DMS 273 treated with DMSO at 0.1 percent for 48 hours (cell line): ENCODE results near the gene ABCF3.
A peak's percentile ranks its signal among the peaks of the same experiment; 100 is the strongest.

Source experiments
- DNase-seq: peaks from one replicate; lab custom pipeline; 2025; lab: John Stamatoyannopoulos, UW

Gene ABCF3

DNA sequence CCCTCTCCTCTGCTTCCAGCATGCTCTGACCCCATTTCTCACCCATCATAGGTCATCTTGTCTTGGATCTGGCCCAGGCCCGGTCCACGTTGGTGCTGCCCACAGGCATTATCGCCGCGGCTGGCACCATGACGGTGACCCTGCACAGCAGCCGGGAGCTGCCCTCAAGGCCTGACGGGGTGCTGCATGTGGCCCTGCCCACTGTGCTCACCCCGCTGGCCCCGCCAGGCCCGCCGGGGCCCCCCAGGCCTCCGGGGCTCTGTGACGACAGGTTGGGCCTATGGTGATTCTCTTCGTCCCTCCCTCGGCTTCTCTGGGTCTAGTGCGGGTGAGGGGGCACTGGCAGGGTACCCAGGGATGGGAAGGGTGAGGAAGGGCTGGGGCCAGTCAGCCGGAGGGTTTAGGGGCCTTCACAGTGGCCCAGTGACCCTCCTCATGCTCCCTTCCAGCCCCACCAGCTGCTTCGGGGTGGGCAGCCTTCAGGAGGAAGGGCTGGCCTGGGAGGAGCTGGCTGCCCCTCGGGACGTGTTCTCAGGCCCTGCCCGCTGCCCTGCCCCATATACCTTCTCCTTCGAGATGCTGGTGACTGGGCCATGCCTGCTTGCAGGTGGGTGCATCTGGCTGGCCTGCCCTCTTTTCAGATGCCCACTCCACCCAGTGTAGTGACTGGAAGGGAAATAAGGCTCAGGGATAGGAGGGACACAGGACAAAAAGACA is 47.3 kb downstream of the ABCF3 start:
- DNase-seq, result no peak

DNA sequence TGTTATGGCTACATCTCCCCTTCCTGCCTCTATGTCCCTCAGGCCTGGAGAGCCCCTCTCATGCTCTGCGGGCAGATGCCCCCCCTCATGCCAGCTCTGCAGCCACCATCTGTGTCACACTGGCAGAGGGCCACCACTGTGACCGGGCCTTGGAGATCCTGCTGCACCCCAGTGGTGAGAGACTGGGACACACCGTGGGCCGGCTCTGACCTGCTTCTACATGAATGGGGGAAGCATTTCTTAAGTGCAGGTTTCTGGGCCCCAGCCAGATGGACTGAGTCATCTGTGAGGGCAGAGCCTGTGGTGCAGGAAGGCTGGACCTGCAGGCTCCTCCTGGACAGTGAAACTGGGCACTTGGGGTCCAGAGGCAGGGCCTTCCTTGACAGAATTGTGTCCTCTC is 48.2 kb downstream of the ABCF3 start:
- DNase-seq, result peak; percentile 51

DNA sequence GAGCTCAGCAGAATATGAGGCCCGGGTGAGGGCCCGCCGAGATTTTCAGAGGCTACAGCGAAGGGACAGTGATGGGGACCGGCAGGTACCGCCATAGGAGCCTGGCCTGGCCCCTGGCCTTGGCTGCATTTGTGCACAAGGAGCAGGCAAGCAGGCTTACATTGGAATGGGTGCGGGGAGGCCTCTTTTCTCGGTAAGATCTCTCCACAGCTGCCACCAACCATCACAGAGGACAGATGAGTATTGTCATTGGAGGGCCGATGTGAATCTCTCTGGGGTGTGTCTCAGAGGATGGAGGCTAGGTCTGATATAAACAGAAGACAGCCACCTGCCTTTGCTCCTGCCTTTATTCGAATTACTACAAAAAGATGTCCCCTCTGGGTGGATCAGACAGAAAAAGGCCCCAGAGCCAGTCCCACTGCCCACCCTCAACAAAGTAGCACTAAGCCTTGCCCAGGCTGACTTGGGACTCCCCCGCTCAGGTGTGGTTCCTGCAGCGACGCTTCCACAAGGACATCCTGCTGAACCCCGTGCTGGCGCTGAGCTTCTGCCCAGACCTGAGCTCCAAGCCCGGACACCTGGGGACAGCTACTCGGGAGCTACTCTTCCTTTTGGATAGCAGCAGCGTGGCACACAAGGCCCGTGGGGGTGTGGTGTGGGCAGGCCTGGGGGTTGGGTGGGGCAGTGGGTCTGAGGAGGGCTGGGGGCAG is 48.8 kb downstream of the ABCF3 start:
- DNase-seq, result no peak

DNA sequence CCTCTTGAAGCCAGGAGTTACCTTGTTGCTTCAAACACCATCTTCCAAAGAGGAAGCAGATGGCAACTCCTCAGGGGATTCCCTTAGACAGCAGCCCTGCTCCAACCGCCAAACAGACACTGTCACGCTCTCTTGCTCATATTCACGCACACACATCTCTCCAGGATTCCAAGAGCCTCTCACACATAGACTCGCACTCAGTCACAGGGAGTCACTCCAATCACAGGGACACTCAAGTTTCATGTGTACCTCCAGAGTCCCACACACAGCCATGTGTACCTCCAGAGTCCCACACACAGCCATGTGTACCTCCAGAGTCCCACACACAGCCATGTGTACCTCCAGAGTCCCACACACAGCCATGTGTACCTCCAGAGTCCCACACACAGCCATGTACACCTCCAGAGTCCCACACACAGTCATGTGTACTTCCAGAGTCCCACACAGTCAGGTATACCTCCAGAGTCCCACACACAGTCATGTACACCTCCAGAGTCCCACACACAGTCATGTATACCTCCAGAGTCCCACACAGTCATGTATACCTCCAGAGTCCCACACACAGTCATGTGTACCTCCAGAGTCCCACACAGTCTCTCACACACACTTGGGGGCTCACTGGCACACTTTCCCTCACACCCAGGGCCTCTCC is 49.5 kb downstream of the ABCF3 start:
- DNase-seq, result peak; percentile 45

DNA sequence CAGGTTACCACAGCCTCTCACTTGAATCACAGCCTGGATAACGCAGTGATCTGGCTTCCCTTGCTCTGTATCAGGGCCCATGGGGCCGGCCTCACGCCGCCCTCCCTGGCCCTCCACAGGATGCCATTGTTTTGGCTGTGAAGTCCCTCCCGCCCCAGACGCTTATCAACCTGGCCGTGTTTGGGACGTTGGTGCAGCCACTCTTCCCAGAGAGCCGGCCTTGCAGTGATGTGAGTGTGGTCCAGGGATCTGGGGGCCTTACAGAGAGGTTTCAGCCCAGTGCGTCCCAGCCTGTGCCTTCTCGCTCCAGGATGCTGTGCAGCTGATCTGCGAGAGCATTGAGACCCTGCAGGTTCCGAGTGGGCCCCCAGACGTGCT is 50.0 kb downstream of the ABCF3 start:
- no peak for DNase-seq

DNA sequence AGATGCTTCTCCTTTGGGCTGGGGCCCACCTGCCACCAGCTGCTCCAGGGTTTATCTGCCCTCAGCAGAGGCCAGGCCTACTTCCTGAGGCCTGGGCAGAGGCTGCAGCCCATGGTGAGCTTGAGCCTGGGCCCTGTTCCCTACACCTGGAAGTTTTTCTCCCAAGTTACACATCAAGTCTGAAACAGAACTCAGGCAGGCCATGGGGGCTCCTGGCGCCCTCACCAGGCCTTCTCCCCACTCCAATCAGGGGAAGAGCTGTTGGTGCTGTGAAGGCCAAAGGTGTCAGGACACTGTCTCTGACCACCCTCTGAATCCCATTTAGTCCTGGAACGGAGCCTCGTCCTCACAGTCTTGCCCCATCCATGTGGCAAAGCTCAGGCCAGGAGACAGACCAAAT is 50.6 kb downstream of the ABCF3 start:
- no peak for DNase-seq

DNA sequence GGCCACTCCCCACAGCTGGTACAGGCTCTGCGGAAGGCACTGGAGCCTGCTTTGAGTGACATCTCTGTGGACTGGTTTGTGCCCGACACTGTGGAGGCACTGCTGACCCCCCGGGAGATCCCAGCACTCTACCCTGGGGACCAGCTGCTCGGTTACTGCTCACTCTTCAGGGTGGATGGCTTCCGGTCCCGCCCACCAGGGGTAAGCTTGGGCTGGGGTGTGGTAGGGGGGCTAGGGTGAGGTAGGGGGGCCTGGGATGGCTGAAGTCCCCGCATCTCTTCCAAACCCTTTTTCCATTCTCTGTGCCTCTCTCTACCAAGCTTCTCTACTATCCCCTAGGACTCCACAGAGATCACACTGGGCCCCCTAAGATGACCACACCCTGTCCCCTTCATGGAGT is 51.2 kb downstream of the ABCF3 start:
- no peak for DNase-seq

DNA sequence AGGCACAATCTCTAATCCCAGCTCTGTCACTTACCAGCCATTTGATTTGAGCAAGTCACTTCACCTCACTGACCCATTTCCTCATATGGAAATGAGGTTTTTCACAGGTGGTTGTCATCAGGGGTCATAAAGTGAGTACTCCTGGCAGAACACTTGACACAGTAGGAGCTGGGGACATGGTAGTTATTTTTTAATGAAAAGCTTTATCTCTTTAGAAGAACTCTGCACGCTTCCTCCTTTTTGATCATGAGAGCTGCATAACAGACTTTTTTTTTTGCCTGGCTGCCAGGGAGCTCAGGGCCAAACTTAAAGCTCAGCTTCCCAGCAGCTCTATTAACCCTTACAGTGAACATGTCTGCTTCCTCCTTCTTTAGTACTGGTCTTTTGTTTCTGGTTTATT is 51.8 kb downstream of the ABCF3 start:
- DNase-seq, result no peak

DNA sequence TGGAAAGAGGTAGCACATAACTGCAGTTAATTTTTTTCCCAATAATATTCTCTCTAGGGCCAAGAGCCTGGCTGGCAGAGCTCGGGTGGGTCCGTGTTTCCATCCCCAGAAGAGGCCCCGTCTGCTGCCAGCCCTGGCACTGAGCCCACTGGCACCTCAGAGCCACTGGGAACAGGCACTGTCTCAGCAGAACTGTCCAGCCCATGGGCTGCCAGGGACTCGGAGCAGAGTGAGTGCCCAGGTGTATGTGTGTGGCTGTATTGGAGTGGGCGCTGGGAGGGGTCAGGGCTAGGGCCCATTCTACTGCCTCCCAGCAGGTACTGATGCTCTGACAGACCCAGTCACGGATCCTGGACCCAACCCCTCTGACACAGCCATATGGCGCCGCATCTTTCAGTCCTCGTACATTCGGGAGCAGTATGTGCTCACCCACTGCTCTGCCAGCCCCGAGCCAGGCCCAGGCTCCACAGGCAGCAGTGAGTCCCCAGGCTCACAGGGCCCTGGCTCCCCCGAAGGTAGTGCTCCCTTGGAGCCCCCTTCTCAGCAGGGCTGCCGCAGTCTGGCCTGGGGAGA is 52.3 kb downstream of the ABCF3 start:
- DNase-seq, result no peak

DNA sequence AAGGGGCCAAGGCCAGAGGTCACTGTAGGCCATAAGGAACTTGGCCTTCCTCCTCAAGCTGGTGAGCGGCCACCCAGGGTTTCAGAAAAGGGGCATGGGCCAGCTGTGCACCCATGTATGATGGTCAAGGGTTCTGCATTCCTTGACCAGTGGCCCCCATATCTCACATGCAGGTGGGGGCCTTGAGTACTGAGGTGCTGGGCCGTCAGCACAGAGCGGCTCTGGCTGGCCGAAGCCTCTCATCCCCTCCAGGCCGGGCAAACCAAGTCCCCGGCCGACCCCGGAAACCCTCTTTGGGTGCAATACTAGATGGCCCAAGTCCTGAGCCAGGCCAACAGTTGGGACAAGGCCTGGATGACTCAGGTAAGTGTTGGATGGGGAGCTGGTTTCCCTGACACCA is 53.2 kb downstream of the ABCF3 start:
- DNase-seq, result no peak

DNA sequence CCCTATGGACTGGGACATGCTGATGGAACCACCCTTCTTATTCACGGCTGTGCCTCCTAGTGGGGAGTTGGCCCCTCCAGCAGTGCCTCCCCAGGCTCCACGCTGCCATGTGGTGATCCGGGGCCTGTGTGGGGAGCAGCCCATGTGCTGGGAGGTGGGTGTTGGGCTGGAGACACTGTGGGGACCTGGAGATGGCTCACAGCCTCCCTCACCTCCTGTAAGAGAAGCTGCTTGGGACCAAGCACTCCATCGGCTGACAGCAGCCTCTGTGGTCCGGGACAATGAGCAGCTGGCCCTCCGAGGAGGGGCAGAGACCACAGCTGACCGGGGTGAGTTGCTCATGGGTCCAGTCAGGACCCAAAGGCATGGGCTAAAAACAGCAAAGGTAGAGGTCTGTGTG is 53.7 kb downstream of the ABCF3 start:
- DNase-seq, result no peak

DNA sequence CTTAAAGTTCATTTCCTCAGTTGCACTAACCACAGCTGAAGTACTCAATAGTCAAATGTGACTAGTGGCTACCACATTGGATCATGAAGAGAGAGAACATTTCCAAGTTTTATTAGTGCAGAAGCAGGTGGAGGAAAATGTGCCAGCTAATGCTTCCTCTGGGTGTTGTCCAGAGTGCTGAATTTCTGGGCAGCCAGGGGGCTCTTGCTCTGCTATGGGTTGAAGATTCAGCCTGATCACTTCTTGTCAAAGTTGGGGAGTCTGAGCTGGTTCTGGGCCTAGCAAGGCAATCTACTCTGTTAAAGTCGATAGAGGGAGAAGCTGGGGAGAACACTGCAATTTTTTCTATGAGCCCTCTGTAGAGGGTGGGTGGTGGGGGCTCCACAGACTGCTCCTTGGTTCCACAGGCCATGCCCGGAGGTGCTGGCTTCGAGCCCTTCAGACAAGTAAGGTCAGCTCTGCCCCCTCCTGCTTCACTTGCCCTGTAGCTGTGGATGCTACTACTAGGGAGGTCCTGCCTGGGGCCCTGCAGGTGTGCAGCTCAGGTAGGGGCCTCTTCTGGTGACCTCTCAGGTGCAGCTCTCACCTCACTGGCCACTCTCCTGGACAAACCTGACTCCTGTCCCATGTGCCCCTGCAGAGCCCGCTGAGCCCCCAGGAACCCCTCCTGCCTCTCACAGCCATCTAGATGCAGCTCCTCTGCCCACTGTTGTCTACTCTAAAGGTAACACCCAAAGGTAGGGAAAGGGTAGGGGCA is 54.6 kb downstream of the ABCF3 start:
- DNase-seq, result no peak

DNA sequence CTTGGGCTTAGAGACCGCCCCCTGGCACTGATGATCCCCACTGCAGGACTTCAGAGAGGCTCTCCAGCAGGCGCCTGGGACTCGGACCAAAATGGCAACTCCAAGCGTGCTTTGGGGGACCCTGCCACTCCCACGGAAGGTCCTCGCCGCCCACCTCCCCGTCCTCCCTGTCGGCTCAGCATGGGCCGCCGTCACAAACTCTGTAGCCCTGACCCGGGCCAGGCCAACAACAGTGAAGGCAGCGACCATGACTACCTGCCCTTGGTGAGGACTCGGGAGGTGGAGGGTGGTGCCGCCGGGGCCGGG is 55.1 kb downstream of the ABCF3 start:
- no peak for DNase-seq

DNA sequence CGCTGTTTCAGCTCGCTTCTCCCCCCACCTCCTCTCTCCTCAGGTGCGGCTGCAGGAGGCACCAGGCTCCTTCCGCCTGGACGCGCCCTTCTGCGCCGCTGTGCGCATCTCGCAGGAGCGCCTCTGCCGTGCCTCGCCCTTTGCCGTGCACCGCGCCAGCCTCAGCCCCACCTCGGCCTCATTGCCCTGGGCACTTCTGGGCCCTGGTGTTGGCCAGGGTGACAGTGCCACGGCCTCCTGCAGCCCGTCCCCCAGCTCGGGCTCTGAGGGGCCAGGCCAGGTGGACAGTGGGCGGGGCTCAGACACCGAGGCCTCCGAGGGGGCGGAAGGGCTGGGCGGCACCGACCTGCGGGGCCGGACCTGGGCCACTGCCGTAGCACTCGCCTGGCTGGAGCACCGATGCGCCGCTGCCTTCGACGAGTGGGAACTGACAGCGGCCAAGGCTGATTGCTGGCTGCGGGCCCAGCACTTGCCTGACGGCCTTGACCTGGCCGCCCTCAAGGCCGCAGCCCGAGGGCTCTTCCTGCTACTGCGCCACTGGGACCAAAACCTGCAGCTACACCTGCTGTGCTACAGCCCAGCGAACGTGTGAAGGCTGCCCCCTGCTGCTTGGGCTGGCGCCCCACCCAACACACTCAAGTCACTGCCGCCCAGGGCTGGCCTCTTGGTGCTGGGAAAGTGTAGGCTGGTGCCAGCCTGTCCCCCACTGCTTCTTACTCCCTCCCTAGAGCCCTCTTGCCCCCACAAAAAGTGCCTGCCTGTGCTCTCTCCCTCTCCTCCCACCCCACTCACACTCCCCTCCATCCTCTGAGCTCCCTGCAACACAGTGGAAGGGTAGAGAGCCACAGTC is 55.7 kb downstream of the ABCF3 start:
- DNase-seq, result peak; percentile 29

DNA sequence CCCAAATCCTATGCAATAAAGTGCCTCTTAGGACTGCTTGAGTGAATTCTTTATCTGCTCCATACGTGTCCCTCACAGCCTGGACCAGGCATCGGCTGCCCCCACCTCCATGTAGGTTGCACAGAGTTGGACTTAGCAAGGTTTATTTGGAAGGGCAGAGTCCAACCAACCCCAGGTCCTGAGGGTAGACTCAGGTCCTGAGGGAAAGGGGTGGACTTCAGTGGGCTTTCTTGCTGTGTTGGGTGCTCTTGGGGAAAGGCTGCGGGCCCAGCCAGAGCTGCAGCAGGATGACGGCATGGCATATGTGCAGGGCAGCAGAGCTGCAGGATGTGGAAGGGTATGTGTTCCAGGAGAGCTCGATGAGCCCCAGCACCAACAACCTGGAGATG is 56.3 kb downstream of the ABCF3 start:
- no peak for DNase-seq
